Memory B cell (primary cell): ENCODE data around the gene RIOK1.

Experiments
- ATAC-seq: fragments of 150-1000 bp; cut with Tn5 transposase; 2 replicates; pipeline ENCODE4 v1.10.0; 2021; ENCODE audit warnings: low read depth, mild to moderate bottlenecking, moderate library complexity
- DNase-seq, 2 donors: peaks; one replicate each; pipeline ENCODE4 v3.0.0; 2022; ENCODE audit warnings: low spot score in 2 of 2
- H3K27ac Mint-ChIP-seq: one replicate; pipeline ENCODE4 v1.8.0; 2022; ENCODE audit warnings: mild to moderate bottlenecking, moderate library complexity, mixed read lengths
- H3K27me3 Mint-ChIP-seq: one replicate; pipeline ENCODE4 v1.8.0; 2022; ENCODE audit warnings: mixed read lengths
- H3K36me3 Mint-ChIP-seq: one replicate; pipeline ENCODE4 v1.8.0; 2022; ENCODE audit warnings: mild to moderate bottlenecking, mixed read lengths
- H3K4me1 Mint-ChIP-seq: one replicate; pipeline ENCODE4 v1.8.0; 2022; ENCODE audit warnings: mixed read lengths
- H3K4me3 Mint-ChIP-seq: one replicate; pipeline ENCODE4 v1.8.0; 2022; ENCODE audit warnings: mild to moderate bottlenecking, moderate library complexity, mixed read lengths
- H3K9me3 Mint-ChIP-seq: one replicate; pipeline ENCODE4 v1.8.0; 2022; ENCODE audit warnings: mixed read lengths

The RIOK1 gene

GRCh38 chr6:7389162-7389450, 502 bp upstream of the RIOK1 start:
- ATAC-seq (no peak), DNase-seq (no peak)
- Mint-ChIP-seq H3K9me3 (no peaks in the 10 kb centered on the region), H3K27me3 (no peaks in the 10 kb centered on the region), H3K4me3 (peak overlapping the region; percentile 88), H3K4me1 (peaks cover 30% of the 10 kb centered on the region), H3K36me3 (peaks cover 4% of the 10 kb centered on the region), H3K27ac (peak overlapping the region; percentile 98)

- H3K27me3 Mint-ChIP-seq, result no peaks in the 10 kb centered on the region
- peak in 1 of 2 donors; percentile 11 for DNase-seq
- peaks cover 6% of the 10 kb centered on the region for H3K36me3 Mint-ChIP-seq
- peak overlapping the region; percentile 88 for H3K4me3 Mint-ChIP-seq
- no peaks in the 10 kb centered on the region for H3K9me3 Mint-ChIP-seq
- peak; percentile 3 for ATAC-seq
- H3K4me1 Mint-ChIP-seq, result peaks cover 30% of the 10 kb centered on the region
- H3K27ac Mint-ChIP-seq, result peak overlapping the region; percentile 98
These were observed 744 bp downstream of the RIOK1 start for GRCh38 chr6:7390226-7390878.

GRCh38 chr6:7391151-7391550, 1.5 kb downstream of the RIOK1 start:
- ATAC-seq (no peak), DNase-seq (no peak)
- no peaks in the 10 kb centered on the region for H3K9me3 Mint-ChIP-seq
- peaks cover 30% of the 10 kb centered on the region for H3K4me1 Mint-ChIP-seq
- H3K27ac Mint-ChIP-seq, result peak overlapping the region; percentile 98
- H3K4me3 Mint-ChIP-seq, result peak overlapping the region; percentile 88
- peaks cover 6% of the 10 kb centered on the region for H3K36me3 Mint-ChIP-seq
- no peaks in the 10 kb centered on the region for H3K27me3 Mint-ChIP-seq

GRCh38 chr6:7392402-7392801, 2.8 kb downstream of the RIOK1 start:
- Mint-ChIP-seq H3K4me1 (peaks cover 30% of the 10 kb centered on the region), H3K9me3 (no peaks in the 10 kb centered on the region), H3K27ac (peak overlapping the region; percentile 2), H3K36me3 (peaks cover 6% of the 10 kb centered on the region), H3K4me3 (no peak overlapping the region), H3K27me3 (no peaks in the 10 kb centered on the region)
- no peak for DNase-seq
- ATAC-seq, result no peak

GRCh38 chr6:7401075-7401474, 11.5 kb downstream of the RIOK1 start:
- Mint-ChIP-seq H3K9me3 (no peaks in the 10 kb centered on the region), H3K4me3 (no peak overlapping the region), H3K36me3 (peaks cover 28% of the 10 kb centered on the region), H3K27ac (peak overlapping the region; percentile 51), H3K27me3 (no peaks in the 10 kb centered on the region), H3K4me1 (no peaks in the 10 kb centered on the region)
- DNase-seq (no peak), ATAC-seq (no peak)

- no peak for ATAC-seq
- H3K4me3 Mint-ChIP-seq, result no peak overlapping the region
- H3K27ac Mint-ChIP-seq, result no peak overlapping the region
- peaks cover 33% of the 10 kb centered on the region for H3K36me3 Mint-ChIP-seq
- no peak for DNase-seq
- no peaks in the 10 kb centered on the region for H3K27me3 Mint-ChIP-seq
- H3K4me1 Mint-ChIP-seq, result no peaks in the 10 kb centered on the region
- no peaks in the 10 kb centered on the region for H3K9me3 Mint-ChIP-seq
These were observed 13.1 kb downstream of the RIOK1 start for GRCh38 chr6:7402716-7403115.

- Mint-ChIP-seq H3K27me3 (no peaks in the 10 kb centered on the region), H3K9me3 (no peaks in the 10 kb centered on the region), H3K4me1 (no peaks in the 10 kb centered on the region), H3K4me3 (no peak overlapping the region), H3K27ac (peak overlapping the region; percentile 53), H3K36me3 (peaks cover 34% of the 10 kb centered on the region)
- DNase-seq, result no peak
- ATAC-seq, result no peak
These were observed 14.9 kb downstream of the RIOK1 start for GRCh38 chr6:7404546-7404945.

- H3K4me3 Mint-ChIP-seq, result no peak overlapping the region
- H3K36me3 Mint-ChIP-seq, result peaks cover 37% of the 10 kb centered on the region
- no peaks in the 10 kb centered on the region for H3K4me1 Mint-ChIP-seq
- H3K27ac Mint-ChIP-seq, result no peak overlapping the region
- no peak for ATAC-seq
- DNase-seq, result no peak
- H3K9me3 Mint-ChIP-seq, result no peaks in the 10 kb centered on the region
- no peaks in the 10 kb centered on the region for H3K27me3 Mint-ChIP-seq
These were observed 17.1 kb downstream of the RIOK1 start for GRCh38 chr6:7406743-7407142.

GRCh38 chr6:7409740-7410139, 20.1 kb downstream of the RIOK1 start:
- Mint-ChIP-seq H3K4me3 (no peak overlapping the region), H3K36me3 (peaks cover 38% of the 10 kb centered on the region), H3K27ac (no peak overlapping the region), H3K4me1 (no peaks in the 10 kb centered on the region), H3K9me3 (no peaks in the 10 kb centered on the region), H3K27me3 (no peaks in the 10 kb centered on the region)
- DNase-seq (no peak), ATAC-seq (no peak)

- ATAC-seq (no peak), DNase-seq (no peak)
- H3K9me3 Mint-ChIP-seq, result no peaks in the 10 kb centered on the region
- no peak overlapping the region for H3K4me3 Mint-ChIP-seq
- peak overlapping the region; percentile 55 for H3K27ac Mint-ChIP-seq
- H3K36me3 Mint-ChIP-seq, result peaks cover 39% of the 10 kb centered on the region
- no peaks in the 10 kb centered on the region for H3K4me1 Mint-ChIP-seq
- H3K27me3 Mint-ChIP-seq, result no peaks in the 10 kb centered on the region
These were observed 21.2 kb downstream of the RIOK1 start for GRCh38 chr6:7410851-7411250.

GRCh38 chr6:7411328-7411727, 21.7 kb downstream of the RIOK1 start:
- no peaks in the 10 kb centered on the region for H3K27me3 Mint-ChIP-seq
- no peaks in the 10 kb centered on the region for H3K9me3 Mint-ChIP-seq
- peaks cover 37% of the 10 kb centered on the region for H3K36me3 Mint-ChIP-seq
- peak overlapping the region; percentile 55 for H3K27ac Mint-ChIP-seq
- DNase-seq, result no peak
- H3K4me3 Mint-ChIP-seq, result no peak overlapping the region
- H3K4me1 Mint-ChIP-seq, result no peaks in the 10 kb centered on the region
- ATAC-seq, result no peak

GRCh38 chr6:7413151-7413823, 23.7 kb downstream of the RIOK1 start:
- H3K9me3 Mint-ChIP-seq, result no peaks in the 10 kb centered on the region
- DNase-seq (no peak), ATAC-seq (no peak)
- no peak overlapping the region for H3K27ac Mint-ChIP-seq
- H3K27me3 Mint-ChIP-seq, result no peaks in the 10 kb centered on the region
- H3K4me3 Mint-ChIP-seq, result no peak overlapping the region
- H3K36me3 Mint-ChIP-seq, result peaks cover 40% of the 10 kb centered on the region
- H3K4me1 Mint-ChIP-seq, result no peaks in the 10 kb centered on the region

GRCh38 chr6:7414811-7415210, 25.2 kb downstream of the RIOK1 start:
- DNase-seq (no peak), ATAC-seq (no peak)
- Mint-ChIP-seq H3K27me3 (no peaks in the 10 kb centered on the region), H3K27ac (no peak overlapping the region), H3K4me1 (no peaks in the 10 kb centered on the region), H3K9me3 (no peaks in the 10 kb centered on the region), H3K36me3 (peaks cover 42% of the 10 kb centered on the region), H3K4me3 (no peak overlapping the region)

GRCh38 chr6:7417684-7418083, 28.1 kb downstream of the RIOK1 start:
- Mint-ChIP-seq H3K9me3 (no peaks in the 10 kb centered on the region), H3K27ac (no peak overlapping the region), H3K4me3 (no peak overlapping the region), H3K36me3 (peaks cover 34% of the 10 kb centered on the region), H3K27me3 (no peaks in the 10 kb centered on the region), H3K4me1 (no peaks in the 10 kb centered on the region)
- ATAC-seq (no peak), DNase-seq (no peak)
